Sigmoid colon (tissue), 7 donors: Measurements from ENCODE around the gene AKT1S1. TPM values are rescaled to one million over a fixed set of nuclear protein-coding genes. Genes with fewer than 3 reads are reported as not detected.
A peak's percentile ranks its signal among the peaks of the same experiment; 100 is the strongest.

ENCODE experiments used
- DNase-seq: peaks from one replicate; pipeline ENCODE4 v3.0.0-alpha.2; 2019
- H3K27ac ChIP-seq, 4 donors: fragments of 200-600 bp; sonication (generic); one replicate each; pipeline ENCODE4 v1.5.1; 2016 to 2019; ENCODE audit warnings: mild to moderate bottlenecking in 1 of 4
- H3K27me3 ChIP-seq, 3 donors: fragments of 200-600 bp; sonication (generic); one replicate each; pipeline ENCODE4 v1.5.1; 2019; ENCODE audit warnings: mild to moderate bottlenecking in 1 of 3
- H3K36me3 ChIP-seq, 4 donors: fragments of 200-600 bp; sonication (generic); one replicate each; pipeline ENCODE4 v1.5.1; 2016 to 2019
- H3K4me1 ChIP-seq, 4 donors: fragments of 200-600 bp; sonication (generic); one replicate each; pipeline ENCODE4 v1.5.1; 2017 to 2019
- H3K4me3 ChIP-seq, 4 donors: fragments of 200-600 bp; sonication (generic); one replicate each; pipeline ENCODE4 v1.5.1; 2017 to 2019; ENCODE audit warnings: mild to moderate bottlenecking in 2 of 4, moderate library complexity in 1 of 4
- H3K9me3 ChIP-seq, 4 donors: fragments of 200-600 bp in 3 of 4; sonication (generic) in 3 of 4; one replicate each; pipeline versions ENCODE4 v1.5.1 to v1.6.1; 2013 to 2019
- CTCF ChIP-seq, 4 experiments: fragments of 450-650 bp in 3 of 4; fragments of 200-600 bp in 1 of 4; IDR thresholded peaks; one replicate each; pipeline ENCODE4 v1.5.1; 2016 to 2019; ENCODE audit warnings: antibody characterized with exemption in 4 of 4, mild to moderate bottlenecking in 3 of 4, moderate library complexity in 2 of 4
- EP300 ChIP-seq, 4 donors: sonication (generic); formaldehyde crosslinking; IDR thresholded peaks; one replicate each; pipeline ENCODE4 v1.6.1; 2017; ENCODE audit warnings: antibody characterized with exemption in 4 of 4
- POLR2A ChIP-seq, 2 donors: fragments of 450-650 bp; IDR thresholded peaks; one replicate each; pipeline ENCODE4 v1.6.1; 2016; ENCODE audit warnings: antibody characterized with exemption in 2 of 2, mild to moderate bottlenecking in 2 of 2, moderate library complexity in 2 of 2
- POLR2AphosphoS5 ChIP-seq, 4 donors: sonication (generic); formaldehyde crosslinking; IDR thresholded peaks; one replicate each; pipeline ENCODE4 v1.6.1; 2017; ENCODE audit warnings: antibody characterized with exemption in 4 of 4
- WGBS, 2 donors: extraction: QIAGEN DNeasy Blood & Tissue Kit; methylation state at CpG; one replicate each; pipeline ENCODE4 v1.1.7; 2013; 5-methylcytosine and 5-hydroxymethylcytosine counted together
- intact Hi-C: fragments of 100-400 bp; cut with DNase I; formaldehyde crosslinking; loops from one replicate; pipeline ENCODE4 v1.15.1; 2023
- polyA plus RNA-seq, 3 donors: library from polyadenylated mRNA; stranded (reverse); fragments of 200-250 nt; gene quantifications; one replicate each; pipeline ENCODE4 v1.2.3, GENCODE V29; 2013
- total RNA-seq, 4 donors: library from RNA; depleted of rRNA; stranded (reverse); fragments of >200 nt; gene quantifications; one replicate each; pipeline ENCODE4 v1.1.0, GENCODE V29; 2016
- donor health status: healthy with polysubstance abuse.
- donor health status: Bipolar disorder and iron deficiency.
- donor health status: healthy.

Gene AKT1S1
- total and polyA plus RNA-seq, 7 donors, result 13.6 to 55.9 (median 16.1) TPM

GRCh38 chr19:49845414-49845813 is 31.7 kb downstream of the AKT1S1 start:
- intact Hi-C loops, result no loop called here
- Histone ChIP-seq H3K9me3 (no peaks in the 10 kb centered on the region), H3K4me3 (no peak overlapping the region), H3K27me3 (no peaks in the 10 kb centered on the region), H3K27ac (no peak overlapping the region), H3K36me3 (no peaks in the 10 kb centered on the region), H3K4me1 (peaks cover 0 to 9% (median 7%) of the 10 kb centered on the region in 4 donors)
- TF ChIP-seq POLR2A (IDR thresholded peaks at IDR 0.05) (no peak), POLR2AphosphoS5 (IDR thresholded peaks at IDR 0.05) (no peak), CTCF (IDR thresholded peaks at IDR 0.05) (no peak), EP300 (IDR thresholded peaks at IDR 0.05) (no peak)
- 68 to 76% methylated on average over 3 of the region's 3 CpGs for WGBS, 2 donors
- DNase-seq, result no peak

GRCh38 chr19:49844138-49845095 is 32.7 kb downstream of the AKT1S1 start:
- no peak for DNase-seq
- H3K27ac ChIP-seq, result no peak overlapping the region
- intact Hi-C loops, result no loop called here
- H3K36me3 ChIP-seq, result peaks cover 0 to 1% (median 0%) of the 10 kb centered on the region in 4 donors
- no peak for TF ChIP-seq POLR2A (IDR thresholded peaks at IDR 0.05)
- TF ChIP-seq EP300 (IDR thresholded peaks at IDR 0.05), result no peak
- TF ChIP-seq POLR2AphosphoS5 (IDR thresholded peaks at IDR 0.05), result no peak
- no peak for TF ChIP-seq CTCF (IDR thresholded peaks at IDR 0.05)
- H3K4me1 ChIP-seq, result peaks cover 0 to 13% (median 5%) of the 10 kb centered on the region in 4 donors
- H3K4me3 ChIP-seq, result no peak overlapping the region
- WGBS, 2 donors, result 85 to 86% methylated on average over 18 of the region's 18 CpGs
- no peaks in the 10 kb centered on the region for H3K27me3 ChIP-seq
- H3K9me3 ChIP-seq, result no peaks in the 10 kb centered on the region

GRCh38 chr19:49843265-49843664 is 33.9 kb downstream of the AKT1S1 start:
- Histone ChIP-seq H3K36me3 (peaks cover 0 to 12% (median 8%) of the 10 kb centered on the region in 4 donors), H3K9me3 (no peaks in the 10 kb centered on the region), H3K4me3 (no peak overlapping the region), H3K4me1 (peaks cover 0 to 16% (median 7%) of the 10 kb centered on the region in 4 donors), H3K27ac (no peak overlapping the region), H3K27me3 (no peaks in the 10 kb centered on the region)
- intact Hi-C loops, result no loop called here
- WGBS, 2 donors, result 75 to 86% methylated on average over 3 of the region's 3 CpGs
- TF ChIP-seq POLR2AphosphoS5 (IDR thresholded peaks at IDR 0.05) (no peak), POLR2A (IDR thresholded peaks at IDR 0.05) (no peak), CTCF (IDR thresholded peaks at IDR 0.05) (no peak), EP300 (IDR thresholded peaks at IDR 0.05) (no peak)
- DNase-seq, result no peak

GRCh38 chr19:49840736-49841249 is 36.4 kb downstream of the AKT1S1 start:
- no peak overlapping the region for H3K4me3 ChIP-seq
- H3K27ac ChIP-seq, result peak overlapping the region in 3 of 4 donors; percentile 67 to 73 (median 69)
- no peaks in the 10 kb centered on the region for H3K27me3 ChIP-seq
- no peaks in the 10 kb centered on the region for H3K9me3 ChIP-seq
- H3K4me1 ChIP-seq, result peaks cover 0 to 16% (median 7%) of the 10 kb centered on the region in 4 donors
- no peak for TF ChIP-seq POLR2A (IDR thresholded peaks at IDR 0.05)
- no peak for TF ChIP-seq CTCF (IDR thresholded peaks at IDR 0.05)
- no peak for TF ChIP-seq EP300 (IDR thresholded peaks at IDR 0.05)
- peaks cover 12 to 36% (median 25%) of the 10 kb centered on the region in 4 donors for H3K36me3 ChIP-seq
- intact Hi-C loops, result no loop called here
- WGBS, 2 donors, result 94% methylated on average over 17 of the region's 17 CpGs
- no peak for DNase-seq
